ENCODE measurements around the gene DNAI2. TPM values are rescaled to one million over a fixed set of nuclear protein-coding genes. Genes with fewer than 3 reads are reported as not detected.
"Not testable (repeated sequence)": the region's sequence is repeated elsewhere in the genome, so short reads cannot be mapped to it uniquely, and the experiment has no call there.

Gene DNAI2
- total RNA-seq, 2 experiments from 2014 or later, result 0.35 to 1.3 TPM

GRCh38 chr17:74251569-74251968, 22.5 kb upstream of the DNAI2 start:
- peak overlapping the region; percentile 13 for H3K27ac Mint-ChIP-seq
- peaks cover 5% of the 10 kb centered on the region for H3K4me1 Mint-ChIP-seq
- no peaks in the 10 kb centered on the region for H3K36me3 Mint-ChIP-seq
- CTCF ChIA-PET, result no interaction called here
- no peak overlapping the region for H3K4me3 Mint-ChIP-seq
- no peaks in the 10 kb centered on the region for H3K27me3 Mint-ChIP-seq
- H3K9me3 Mint-ChIP-seq (ENCODE audit: low read depth), result no peaks in the 10 kb centered on the region
- no peak for DNase-seq
- no peak for ATAC-seq

GRCh38 chr17:74252211-74252610, 21.8 kb upstream of the DNAI2 start:
- H3K4me1 Mint-ChIP-seq, result peaks cover 5% of the 10 kb centered on the region
- H3K27ac Mint-ChIP-seq, result no peak overlapping the region
- CTCF ChIA-PET, result no interaction called here
- no peaks in the 10 kb centered on the region for H3K9me3 Mint-ChIP-seq (ENCODE audit: low read depth)
- no peaks in the 10 kb centered on the region for H3K36me3 Mint-ChIP-seq
- ATAC-seq (no peak), DNase-seq (no peak)
- H3K27me3 Mint-ChIP-seq, result no peaks in the 10 kb centered on the region
- no peak overlapping the region for H3K4me3 Mint-ChIP-seq

- CTCF ChIA-PET, result no interaction called here
- no peak for DNase-seq
These were observed 21.0 kb upstream of the DNAI2 start for GRCh38 chr17:74253036-74253435.

GRCh38 chr17:74257311-74257710, 16.7 kb upstream of the DNAI2 start:
- Mint-ChIP-seq H3K36me3 (no peaks in the 10 kb centered on the region), H3K27ac (no peak overlapping the region), H3K27me3 (no peaks in the 10 kb centered on the region), H3K4me3 (no peak overlapping the region), H3K4me1 (no peaks in the 10 kb centered on the region), H3K9me3 (ENCODE audit: low read depth) (no peaks in the 10 kb centered on the region)
- DNase-seq, result no peak
- ATAC-seq, result no peak
- CTCF ChIA-PET, result interaction anchor here (1.6 kb wide), 1 partner anchor 58 kb away, joined by 3 read pairs; no protein-coding TSS in a partner anchor

More at GRCh38 chr17:74253036-74253435, 21.0 kb upstream of the DNAI2 start:
- Mint-ChIP-seq H3K36me3 (no peaks in the 10 kb centered on the region), H3K9me3 (ENCODE audit: low read depth) (no peaks in the 10 kb centered on the region), H3K27me3 (no peaks in the 10 kb centered on the region), H3K4me3 (no peak overlapping the region), H3K27ac (no peak overlapping the region), H3K4me1 (peaks cover 5% of the 10 kb centered on the region)
- no peak for ATAC-seq

GRCh38 chr17:74259667-74260524, 14.1 kb upstream of the DNAI2 start:
- CTCF ChIA-PET, result interaction anchor here (0.5 kb wide), 1 partner anchor 84 kb away, joined by 4 read pairs; no protein-coding TSS in a partner anchor
- no peaks in the 10 kb centered on the region for H3K4me1 Mint-ChIP-seq
- H3K27ac Mint-ChIP-seq, result no peak overlapping the region

GRCh38 chr17:74260525-74260850, 13.5 kb upstream of the DNAI2 start:
- CTCF ChIA-PET, result no interaction called here

More at GRCh38 chr17:74259667-74260524, 14.1 kb upstream of the DNAI2 start:
- ATAC-seq (no peak), DNase-seq (no peak)
- no peak overlapping the region for H3K4me3 Mint-ChIP-seq
- H3K9me3 Mint-ChIP-seq (ENCODE audit: low read depth), result no peaks in the 10 kb centered on the region
- H3K27me3 Mint-ChIP-seq, result no peaks in the 10 kb centered on the region
- H3K36me3 Mint-ChIP-seq, result no peaks in the 10 kb centered on the region

GRCh38 chr17:74262601-74263000, 11.4 kb upstream of the DNAI2 start:
- Mint-ChIP-seq H3K27ac (no peak overlapping the region), H3K27me3 (peaks cover 4% of the 10 kb centered on the region), H3K36me3 (no peaks in the 10 kb centered on the region), H3K4me1 (no peaks in the 10 kb centered on the region), H3K4me3 (no peak overlapping the region), H3K9me3 (ENCODE audit: low read depth) (no peaks in the 10 kb centered on the region)
- DNase-seq (no peak), ATAC-seq (no peak)
- CTCF ChIA-PET, result no interaction called here

More at GRCh38 chr17:74260525-74260850, 13.5 kb upstream of the DNAI2 start:
- no peak for ATAC-seq
- no peak overlapping the region for H3K27ac Mint-ChIP-seq
- no peaks in the 10 kb centered on the region for H3K36me3 Mint-ChIP-seq
- H3K27me3 Mint-ChIP-seq, result no peaks in the 10 kb centered on the region
- no peak for DNase-seq
- no peaks in the 10 kb centered on the region for H3K4me1 Mint-ChIP-seq
- H3K4me3 Mint-ChIP-seq, result no peak overlapping the region
- no peaks in the 10 kb centered on the region for H3K9me3 Mint-ChIP-seq (ENCODE audit: low read depth)

- H3K36me3 Mint-ChIP-seq; H3K27ac Mint-ChIP-seq; DNase-seq; H3K4me3 Mint-ChIP-seq; ATAC-seq; H3K4me1 Mint-ChIP-seq; H3K9me3 Mint-ChIP-seq (ENCODE audit: low read depth): not testable (repeated sequence)
- H3K27me3 Mint-ChIP-seq, result peaks cover 12% of the 10 kb centered on the region
- CTCF ChIA-PET, result interaction anchor here (1.4 kb wide), 1 partner anchor 17 kb away, joined by 3 read pairs; no protein-coding TSS in a partner anchor
These were observed 7.0 kb upstream of the DNAI2 start for GRCh38 chr17:74267054-74267453.

GRCh38 chr17:74267579-74267978, 6.5 kb upstream of the DNAI2 start:
- Mint-ChIP-seq H3K27ac (no peak overlapping the region), H3K4me1 (peaks cover 3% of the 10 kb centered on the region), H3K27me3 (peaks cover 12% of the 10 kb centered on the region), H3K4me3 (no peak overlapping the region), H3K9me3 (ENCODE audit: low read depth) (no peaks in the 10 kb centered on the region), H3K36me3 (no peaks in the 10 kb centered on the region)
- ATAC-seq (no peak), DNase-seq (no peak)
- CTCF ChIA-PET, result interaction anchor here (1.4 kb wide), 1 partner anchor 17 kb away, joined by 3 read pairs; no protein-coding TSS in a partner anchor

- Mint-ChIP-seq H3K4me1 (peaks cover 3% of the 10 kb centered on the region), H3K27me3 (peaks cover 12% of the 10 kb centered on the region), H3K4me3 (no peak overlapping the region), H3K9me3 (ENCODE audit: low read depth) (no peaks in the 10 kb centered on the region), H3K27ac (no peak overlapping the region), H3K36me3 (no peaks in the 10 kb centered on the region)
- ATAC-seq (no peak), DNase-seq (no peak)
- CTCF ChIA-PET, result no interaction called here
These were observed 6.0 kb upstream of the DNAI2 start for GRCh38 chr17:74267987-74268499.

- peaks cover 12% of the 10 kb centered on the region for H3K27me3 Mint-ChIP-seq
- no peak overlapping the region for H3K27ac Mint-ChIP-seq
- no peaks in the 10 kb centered on the region for H3K36me3 Mint-ChIP-seq
These were observed 5.5 kb upstream of the DNAI2 start for GRCh38 chr17:74268558-74268957.

GRCh38 chr17:74270333-74270732, 3.7 kb upstream of the DNAI2 start:
- no peaks in the 10 kb centered on the region for H3K9me3 Mint-ChIP-seq (ENCODE audit: low read depth)
- no peak overlapping the region for H3K27ac Mint-ChIP-seq
- peaks cover 21% of the 10 kb centered on the region for H3K4me1 Mint-ChIP-seq
- CTCF ChIA-PET, result interaction anchor here (1.5 kb wide), 1 partner anchor 31 kb away, joined by 3 read pairs; no protein-coding TSS in a partner anchor
- H3K36me3 Mint-ChIP-seq, result no peaks in the 10 kb centered on the region
- ATAC-seq (no peak), DNase-seq (no peak)
- H3K27me3 Mint-ChIP-seq, result peaks cover 12% of the 10 kb centered on the region
- no peak overlapping the region for H3K4me3 Mint-ChIP-seq

More at GRCh38 chr17:74268558-74268957, 5.5 kb upstream of the DNAI2 start:
- no peak for ATAC-seq
- Mint-ChIP-seq H3K4me3 (no peak overlapping the region), H3K4me1 (peaks cover 3% of the 10 kb centered on the region), H3K9me3 (ENCODE audit: low read depth) (no peaks in the 10 kb centered on the region)
- no peak for DNase-seq
- CTCF ChIA-PET, result no interaction called here

GRCh38 chr17:74271281-74271680, 2.8 kb upstream of the DNAI2 start:
- ATAC-seq (no peak), DNase-seq (no peak)
- Mint-ChIP-seq H3K36me3 (no peaks in the 10 kb centered on the region), H3K27ac (no peak overlapping the region), H3K27me3 (peaks cover 12% of the 10 kb centered on the region), H3K4me1 (peaks cover 25% of the 10 kb centered on the region), H3K9me3 (ENCODE audit: low read depth) (no peaks in the 10 kb centered on the region), H3K4me3 (no peak overlapping the region)
- CTCF ChIA-PET, result interaction anchor here (1.5 kb wide), 1 partner anchor 30 kb away, joined by 3 read pairs; no protein-coding TSS in a partner anchor
